Osteocyte (in vitro differentiated cells): ENCODE data around the gene DEPDC4. TPM values are rescaled to one million over a fixed set of nuclear protein-coding genes. Genes with fewer than 3 reads are reported as not detected.
A peak's percentile ranks its signal among the peaks of the same experiment; 100 is the strongest.
"Not testable (repeated sequence)": the region's sequence is repeated elsewhere in the genome, so short reads cannot be mapped to it uniquely, and the experiment has no call there.

Experiments used
- DNase-seq: peaks from one replicate; pipeline ENCODE4 v3.0.0; 2021; ENCODE audit warnings: mixed read lengths; ENCODE audit not compliant: unreplicated experiment; ENCODE audit errors: extremely low spot score
- H3K27ac Mint-ChIP-seq: one replicate; pipeline ENCODE4 v1.8.0; 2021; ENCODE audit warnings: mild to moderate bottlenecking, mixed read lengths; ENCODE audit not compliant: unreplicated experiment
- H3K27me3 Mint-ChIP-seq: one replicate; pipeline ENCODE4 v1.8.0; 2021; ENCODE audit warnings: mixed read lengths; ENCODE audit not compliant: unreplicated experiment
- H3K36me3 Mint-ChIP-seq: one replicate; pipeline ENCODE4 v1.8.0; 2021; ENCODE audit warnings: mixed read lengths; ENCODE audit not compliant: unreplicated experiment
- H3K4me1 Mint-ChIP-seq: one replicate; pipeline ENCODE4 v1.8.0; 2021; ENCODE audit warnings: mixed read lengths; ENCODE audit not compliant: unreplicated experiment
- H3K4me3 Mint-ChIP-seq: one replicate; pipeline ENCODE4 v1.8.0; 2021; ENCODE audit warnings: mild to moderate bottlenecking, moderate library complexity, mixed read lengths; ENCODE audit not compliant: unreplicated experiment
- H3K9me3 Mint-ChIP-seq: one replicate; pipeline ENCODE4 v1.8.0; 2021; ENCODE audit warnings: mixed read lengths; ENCODE audit not compliant: unreplicated experiment
- total RNA-seq: library from RNA; stranded (reverse); gene quantifications from 2 replicates; pipeline ENCODE4 v1.2.1, GENCODE V29; 2021
- TF ChIP-seq, protein P1 (sequence below): fragments of 200-600 bp; sonication (generic); IDR thresholded peaks from 2 replicates; pipeline ENCODE4 v1.5.0; 2021; ENCODE audit warnings: antibody characterized with exemption, mild to moderate bottlenecking, moderate library complexity

The DEPDC4 gene
- total RNA-seq, 1 donor from 2014 or later = 1.4 TPM

GRCh38 chr12:100234591-100235304, 32.1 kb downstream of the DEPDC4 start:
- Mint-ChIP-seq H3K9me3 (no peaks in the 10 kb centered on the region), H3K27me3 (no peaks in the 10 kb centered on the region), H3K27ac (no peak overlapping the region), H3K4me3 (no peak overlapping the region), H3K4me1 (peaks cover 10% of the 10 kb centered on the region), H3K36me3 (no peaks in the 10 kb centered on the region)
- TF ChIP-seq, protein P1, sequence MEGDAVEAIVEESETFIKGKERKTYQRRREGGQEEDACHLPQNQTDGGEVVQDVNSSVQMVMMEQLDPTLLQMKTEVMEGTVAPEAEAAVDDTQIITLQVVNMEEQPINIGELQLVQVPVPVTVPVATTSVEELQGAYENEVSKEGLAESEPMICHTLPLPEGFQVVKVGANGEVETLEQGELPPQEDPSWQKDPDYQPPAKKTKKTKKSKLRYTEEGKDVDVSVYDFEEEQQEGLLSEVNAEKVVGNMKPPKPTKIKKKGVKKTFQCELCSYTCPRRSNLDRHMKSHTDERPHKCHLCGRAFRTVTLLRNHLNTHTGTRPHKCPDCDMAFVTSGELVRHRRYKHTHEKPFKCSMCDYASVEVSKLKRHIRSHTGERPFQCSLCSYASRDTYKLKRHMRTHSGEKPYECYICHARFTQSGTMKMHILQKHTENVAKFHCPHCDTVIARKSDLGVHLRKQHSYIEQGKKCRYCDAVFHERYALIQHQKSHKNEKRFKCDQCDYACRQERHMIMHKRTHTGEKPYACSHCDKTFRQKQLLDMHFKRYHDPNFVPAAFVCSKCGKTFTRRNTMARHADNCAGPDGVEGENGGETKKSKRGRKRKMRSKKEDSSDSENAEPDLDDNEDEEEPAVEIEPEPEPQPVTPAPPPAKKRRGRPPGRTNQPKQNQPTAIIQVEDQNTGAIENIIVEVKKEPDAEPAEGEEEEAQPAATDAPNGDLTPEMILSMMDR = peak; percentile 83
- no peak for DNase-seq

GRCh38 chr12:100234166-100234565, 32.7 kb downstream of the DEPDC4 start:
- no peaks in the 10 kb centered on the region for H3K9me3 Mint-ChIP-seq
- TF ChIP-seq, protein P1 = no peak
- peak overlapping the region; percentile 13 for H3K27ac Mint-ChIP-seq
- H3K27me3 Mint-ChIP-seq = no peaks in the 10 kb centered on the region
- no peak overlapping the region for H3K4me3 Mint-ChIP-seq
- H3K36me3 Mint-ChIP-seq = no peaks in the 10 kb centered on the region
- peaks cover 15% of the 10 kb centered on the region for H3K4me1 Mint-ChIP-seq
- no peak for DNase-seq

- H3K27ac Mint-ChIP-seq, DNase-seq, H3K27me3 Mint-ChIP-seq, H3K9me3 Mint-ChIP-seq, H3K4me3 Mint-ChIP-seq, H3K36me3 Mint-ChIP-seq: not testable (repeated sequence)
- H3K4me1 Mint-ChIP-seq = peaks cover 15% of the 10 kb centered on the region
These were observed 35.0 kb downstream of the DEPDC4 start for GRCh38 chr12:100231873-100232272.

DNA sequence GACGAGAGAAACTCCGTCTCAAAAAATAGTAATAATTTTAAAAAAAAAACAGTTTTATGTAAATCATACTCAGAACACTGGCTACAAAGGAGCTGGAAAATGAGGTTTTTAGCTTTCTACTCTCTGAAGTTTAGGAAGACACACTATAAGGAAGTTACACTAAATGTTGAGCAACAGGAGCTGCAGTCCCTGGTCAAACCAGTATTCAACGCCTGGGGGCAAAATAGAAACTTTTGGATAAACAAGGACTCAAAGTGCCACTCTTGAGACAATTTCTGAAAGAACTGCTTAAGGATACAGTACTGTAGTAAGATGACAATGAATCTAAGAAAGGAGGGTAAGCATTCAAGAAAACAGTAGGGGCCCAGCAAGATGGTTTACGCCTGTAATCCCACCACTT, 37.0 kb downstream of the DEPDC4 start:
- H3K4me1 Mint-ChIP-seq = peaks cover 15% of the 10 kb centered on the region
- no peaks in the 10 kb centered on the region for H3K9me3 Mint-ChIP-seq
- DNase-seq = no peak
- peaks cover 2% of the 10 kb centered on the region for H3K36me3 Mint-ChIP-seq
- TF ChIP-seq, protein P1 = no peak
- H3K27me3 Mint-ChIP-seq = no peaks in the 10 kb centered on the region
- no peak overlapping the region for H3K4me3 Mint-ChIP-seq
- H3K27ac Mint-ChIP-seq = no peak overlapping the region

- no peaks in the 10 kb centered on the region for H3K9me3 Mint-ChIP-seq
- no peak overlapping the region for H3K27ac Mint-ChIP-seq
- TF ChIP-seq, protein P1 = peak; percentile 21
- H3K4me1 Mint-ChIP-seq = peaks cover 11% of the 10 kb centered on the region
- peaks cover 8% of the 10 kb centered on the region for H3K36me3 Mint-ChIP-seq
- H3K27me3 Mint-ChIP-seq = no peaks in the 10 kb centered on the region
- no peak overlapping the region for H3K4me3 Mint-ChIP-seq
- DNase-seq = no peak
These were observed 37.7 kb downstream of the DEPDC4 start for GRCh38 chr12:100229036-100229635.
